ENCODE results near the gene TTYH1.
"Not testable (repeated sequence)": the region's sequence is repeated elsewhere in the genome, so short reads cannot be mapped to it uniquely, and the experiment has no call there.

The TTYH1 gene

DNA sequence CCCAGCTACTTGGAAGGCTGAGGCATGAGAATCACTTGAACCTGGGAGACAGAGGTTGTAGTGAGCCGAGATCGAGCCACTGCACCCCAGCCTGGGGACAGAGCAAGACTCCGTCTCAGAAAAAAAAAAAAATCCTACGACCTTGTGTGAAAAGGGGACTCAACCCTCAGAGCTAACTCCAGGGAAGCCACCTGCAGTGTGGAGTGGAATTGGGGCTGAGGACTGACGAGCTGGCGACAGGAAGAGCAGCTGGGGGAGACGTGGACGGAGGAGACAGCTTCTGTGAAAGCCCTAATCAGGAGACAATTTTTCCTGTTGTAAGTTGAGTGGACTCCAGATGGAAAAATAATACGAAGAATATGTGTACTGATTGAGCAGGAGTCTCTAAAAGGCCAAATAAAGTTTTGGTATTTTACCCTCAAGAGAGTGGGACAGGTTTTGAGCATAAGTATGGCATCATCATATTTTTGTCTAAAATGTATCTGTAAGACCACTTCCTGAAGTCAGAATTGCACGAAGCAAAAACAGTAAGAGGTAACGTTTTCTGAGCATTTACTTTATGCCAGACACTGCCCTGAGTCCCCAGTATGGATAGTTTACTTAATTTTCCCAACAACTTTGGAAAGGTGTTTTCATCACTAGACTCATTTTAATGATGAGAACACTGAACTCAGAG is 38.5 kb upstream of the TTYH1 start:
- DNase-seq (ENCODE audit: extremely low read depth, low read depth): no peak
- TF ChIP-seq, protein P1, sequence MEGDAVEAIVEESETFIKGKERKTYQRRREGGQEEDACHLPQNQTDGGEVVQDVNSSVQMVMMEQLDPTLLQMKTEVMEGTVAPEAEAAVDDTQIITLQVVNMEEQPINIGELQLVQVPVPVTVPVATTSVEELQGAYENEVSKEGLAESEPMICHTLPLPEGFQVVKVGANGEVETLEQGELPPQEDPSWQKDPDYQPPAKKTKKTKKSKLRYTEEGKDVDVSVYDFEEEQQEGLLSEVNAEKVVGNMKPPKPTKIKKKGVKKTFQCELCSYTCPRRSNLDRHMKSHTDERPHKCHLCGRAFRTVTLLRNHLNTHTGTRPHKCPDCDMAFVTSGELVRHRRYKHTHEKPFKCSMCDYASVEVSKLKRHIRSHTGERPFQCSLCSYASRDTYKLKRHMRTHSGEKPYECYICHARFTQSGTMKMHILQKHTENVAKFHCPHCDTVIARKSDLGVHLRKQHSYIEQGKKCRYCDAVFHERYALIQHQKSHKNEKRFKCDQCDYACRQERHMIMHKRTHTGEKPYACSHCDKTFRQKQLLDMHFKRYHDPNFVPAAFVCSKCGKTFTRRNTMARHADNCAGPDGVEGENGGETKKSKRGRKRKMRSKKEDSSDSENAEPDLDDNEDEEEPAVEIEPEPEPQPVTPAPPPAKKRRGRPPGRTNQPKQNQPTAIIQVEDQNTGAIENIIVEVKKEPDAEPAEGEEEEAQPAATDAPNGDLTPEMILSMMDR (IDR thresholded peaks at IDR 0.05; ENCODE audit: low read depth, low read length): no peak

DNA sequence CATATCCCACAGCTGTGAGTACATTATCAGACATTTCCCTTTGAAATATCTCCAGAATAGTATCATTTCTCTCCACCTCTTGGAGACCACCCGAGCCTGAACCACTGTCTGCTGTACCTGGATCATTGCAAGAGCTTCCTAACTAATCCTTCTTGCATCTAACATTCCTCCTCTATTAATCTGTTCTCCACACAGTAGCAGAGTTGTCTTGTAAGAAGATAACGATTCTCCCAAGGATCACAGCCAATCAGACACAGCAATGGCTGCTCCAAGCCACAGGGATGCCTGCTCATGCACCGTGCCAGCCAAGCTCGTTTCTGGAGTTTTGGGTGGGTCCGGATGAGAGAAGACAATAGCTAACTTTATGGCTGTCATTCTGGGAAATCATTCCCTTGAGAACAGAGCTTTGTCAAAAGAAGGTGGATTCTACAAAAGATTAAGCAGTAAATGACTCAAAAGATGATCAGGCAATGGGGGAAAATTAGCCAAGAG is 36.0 kb upstream of the TTYH1 start:
- TF ChIP-seq, protein P1 (IDR thresholded peaks at IDR 0.05; ENCODE audit: low read depth, low read length): no peak
- DNase-seq (ENCODE audit: extremely low read depth, low read depth): no peak

DNA sequence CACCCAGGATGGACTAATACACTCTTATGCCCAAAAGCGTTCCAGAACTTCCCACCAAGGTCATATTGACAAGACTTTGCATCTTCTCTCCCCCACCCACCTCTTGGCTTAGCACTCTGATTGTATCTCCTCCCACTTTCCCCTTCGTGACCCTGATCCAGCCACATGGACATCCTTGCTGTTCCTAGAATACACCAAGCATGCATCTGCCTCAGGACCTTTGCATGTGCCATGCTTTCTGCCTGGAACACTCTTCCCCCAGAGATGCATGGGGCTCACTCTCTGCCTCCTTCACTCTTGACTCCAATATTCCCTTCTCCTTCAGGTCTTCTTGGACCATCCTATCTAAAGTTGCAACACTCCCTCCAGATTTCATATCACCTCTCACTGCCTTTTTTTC is 34.4 kb upstream of the TTYH1 start:
- TF ChIP-seq, protein P1 (IDR thresholded peaks at IDR 0.05; ENCODE audit: low read depth, low read length): no peak
- DNase-seq (ENCODE audit: extremely low read depth, low read depth): no peak

DNA sequence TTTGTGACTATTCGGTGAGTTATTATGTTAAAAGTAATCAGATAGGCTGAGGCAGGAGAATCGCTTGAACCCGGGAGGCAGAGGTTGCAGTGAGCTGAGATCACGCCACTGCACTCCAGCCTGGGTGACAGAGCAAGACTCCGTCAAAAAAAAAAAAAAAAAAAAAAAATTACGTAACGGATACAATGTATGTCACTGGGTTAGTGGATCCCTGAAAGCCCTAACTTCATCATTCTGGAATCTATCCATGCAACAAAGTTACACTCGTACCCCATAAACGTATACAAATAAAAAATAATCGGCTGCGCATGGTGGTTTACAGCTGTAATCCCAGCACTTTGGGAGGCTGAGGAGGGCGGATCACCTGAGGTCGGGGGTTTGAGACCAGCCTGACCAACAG is 33.2 kb upstream of the TTYH1 start:
- not testable (repeated sequence) for DNase-seq (ENCODE audit: extremely low read depth, low read depth)

GRCh38 chr19:54383330-54383729 is 31.9 kb upstream of the TTYH1 start:
- TF ChIP-seq, protein P1 (IDR thresholded peaks at IDR 0.05; ENCODE audit: low read depth, low read length): no peak
- no peak for DNase-seq (ENCODE audit: extremely low read depth, low read depth)

DNA sequence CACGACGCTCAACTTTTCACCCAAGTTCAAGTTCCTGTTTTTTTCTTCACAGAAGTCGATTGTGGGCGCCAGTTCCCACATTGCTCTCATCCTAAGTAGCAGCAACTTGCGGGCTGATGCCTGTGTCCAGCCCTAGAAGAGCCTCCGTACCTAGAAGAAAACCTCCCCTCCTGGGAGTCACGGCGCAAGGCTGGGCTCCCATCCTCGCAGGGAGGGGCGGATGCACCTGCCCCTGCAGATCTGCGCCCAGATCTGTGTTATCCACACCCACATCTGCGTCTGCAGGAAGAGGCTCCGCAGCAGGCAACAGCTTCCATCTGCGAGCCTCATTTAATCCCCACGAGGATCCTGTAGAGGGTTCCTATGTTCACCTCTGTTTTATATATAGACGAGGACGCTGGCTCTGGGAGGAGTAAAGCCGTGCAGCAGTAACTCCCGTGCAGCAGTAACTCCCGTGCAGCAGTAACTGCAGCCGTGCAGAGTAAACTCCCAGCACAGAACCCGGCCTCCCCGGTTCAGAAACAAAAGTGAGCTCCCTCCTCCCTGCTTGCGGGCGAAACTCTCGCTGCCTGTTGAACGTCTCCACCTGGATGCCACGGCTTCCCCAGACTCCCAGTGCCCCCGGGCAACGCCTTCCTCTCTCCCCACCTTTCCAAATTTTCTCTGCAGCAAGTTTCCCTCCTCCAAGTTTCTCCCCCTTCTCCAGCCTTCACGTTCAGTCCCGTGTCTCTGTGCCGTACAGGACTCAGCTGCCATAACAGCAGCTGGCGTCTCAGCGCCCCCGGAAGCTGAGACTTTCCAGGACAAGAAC is 27.1 kb upstream of the TTYH1 start:
- no peak for DNase-seq (ENCODE audit: extremely low read depth, low read depth)

GRCh38 chr19:54388802-54389139 is 26.5 kb upstream of the TTYH1 start:
- TF ChIP-seq, protein P1 (IDR thresholded peaks at IDR 0.05; ENCODE audit: low read depth, low read length): no peak
- DNase-seq (ENCODE audit: extremely low read depth, low read depth): no peak

More for the DNA sequence above, 27.1 kb upstream of the TTYH1 start:
- TF ChIP-seq, protein P1 (IDR thresholded peaks at IDR 0.05; ENCODE audit: low read depth, low read length): no peak

Measured in AG09319 (cell line).